Nephron progenitor cell (in vitro differentiated cells): ENCODE results near the gene CHMP6.

Source experiments
- DNase-seq: peaks from one replicate; pipeline ENCODE4 v3.0.0; 2021
- H3K27ac Mint-ChIP-seq: 2 replicates; pipeline ENCODE4 v1.8.0; 2021; ENCODE audit warnings: mild to moderate bottlenecking, moderate library complexity, mixed read lengths
- H3K27me3 Mint-ChIP-seq: 2 replicates; pipeline ENCODE4 v1.8.0; 2021; ENCODE audit warnings: mild to moderate bottlenecking, low read depth, mixed read lengths; ENCODE audit not compliant: poor library complexity
- H3K36me3 Mint-ChIP-seq: 2 replicates; pipeline ENCODE4 v1.8.0; 2021; ENCODE audit warnings: low read depth, mixed read lengths
- H3K4me1 Mint-ChIP-seq: 2 replicates; pipeline ENCODE4 v1.8.0; 2021; ENCODE audit warnings: mixed read lengths
- H3K4me3 Mint-ChIP-seq: 2 replicates; pipeline ENCODE4 v1.8.0; 2021; ENCODE audit warnings: mild to moderate bottlenecking, moderate library complexity, mixed read lengths
- H3K9me3 Mint-ChIP-seq: 2 replicates; pipeline ENCODE4 v1.8.0; 2021; ENCODE audit warnings: mild to moderate bottlenecking, moderate library complexity, mixed read lengths
- CTCF ChIP-seq: fragments of 200-600 bp; sonication (generic); IDR thresholded peaks from 2 replicates; pipeline ENCODE4 v1.5.0; 2021; ENCODE audit warnings: antibody characterized with exemption

CHMP6 gene

GRCh38 chr17:80955671-80956280, 35.9 kb upstream of the CHMP6 start:
- no peak for TF ChIP-seq CTCF
- no peak for DNase-seq
- Mint-ChIP-seq H3K27me3 (no peaks in the 10 kb centered on the region), H3K36me3 (peaks cover 40% of the 10 kb centered on the region), H3K9me3 (peaks cover 10% of the 10 kb centered on the region), H3K4me3 (no peak overlapping the region), H3K27ac (peak overlapping the region; percentile 80), H3K4me1 (peaks cover 20% of the 10 kb centered on the region)

DNA sequence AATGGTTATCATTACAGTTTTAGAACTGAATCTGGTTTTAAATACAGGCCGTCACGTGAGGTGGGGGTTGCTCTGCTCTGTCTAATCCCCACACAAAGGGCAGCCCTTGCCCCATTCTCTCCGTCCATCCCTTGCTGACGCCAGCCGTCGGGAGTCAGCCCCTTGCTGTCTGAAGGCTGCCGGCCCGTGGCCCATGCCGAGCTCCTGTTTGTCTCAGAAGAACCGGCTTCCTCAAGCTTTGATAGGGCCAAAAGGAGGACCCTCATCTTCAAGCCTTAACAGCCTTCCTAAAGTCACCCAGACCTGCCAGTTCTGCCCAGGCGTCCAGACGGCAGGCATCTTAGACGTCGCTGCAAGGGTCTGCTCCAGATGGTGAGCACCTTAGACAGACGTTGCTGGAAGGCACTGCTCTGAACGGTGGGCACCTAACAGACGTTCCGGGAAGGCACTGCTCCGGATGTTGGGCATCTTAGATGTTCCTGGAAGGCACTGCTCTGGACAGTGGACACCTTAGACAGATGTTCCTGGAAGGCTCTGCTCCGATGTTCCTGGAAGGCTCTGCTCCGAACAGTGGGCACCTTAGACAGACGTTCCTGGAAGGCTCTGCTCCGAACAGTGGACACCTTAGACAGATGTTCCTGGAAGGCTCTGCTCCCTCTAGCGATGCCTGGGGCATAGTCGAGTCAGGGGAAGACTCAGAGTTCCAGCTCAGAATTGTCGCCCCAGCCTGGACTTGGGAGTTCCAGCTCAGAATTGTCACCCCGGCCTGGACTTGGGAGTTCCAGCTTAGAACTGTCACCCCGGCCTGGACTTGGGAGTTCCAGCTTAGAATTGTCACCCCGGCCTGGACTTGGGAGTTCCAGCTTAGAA, 35.1 kb upstream of the CHMP6 start:
- no peak for DNase-seq
- H3K36me3 Mint-ChIP-seq: peaks cover 40% of the 10 kb centered on the region
- no peaks in the 10 kb centered on the region for H3K27me3 Mint-ChIP-seq
- H3K4me3 Mint-ChIP-seq: no peak overlapping the region
- TF ChIP-seq CTCF: no peak
- H3K27ac Mint-ChIP-seq: no peak overlapping the region
- H3K9me3 Mint-ChIP-seq: peaks cover 10% of the 10 kb centered on the region
- H3K4me1 Mint-ChIP-seq: peaks cover 28% of the 10 kb centered on the region

DNA sequence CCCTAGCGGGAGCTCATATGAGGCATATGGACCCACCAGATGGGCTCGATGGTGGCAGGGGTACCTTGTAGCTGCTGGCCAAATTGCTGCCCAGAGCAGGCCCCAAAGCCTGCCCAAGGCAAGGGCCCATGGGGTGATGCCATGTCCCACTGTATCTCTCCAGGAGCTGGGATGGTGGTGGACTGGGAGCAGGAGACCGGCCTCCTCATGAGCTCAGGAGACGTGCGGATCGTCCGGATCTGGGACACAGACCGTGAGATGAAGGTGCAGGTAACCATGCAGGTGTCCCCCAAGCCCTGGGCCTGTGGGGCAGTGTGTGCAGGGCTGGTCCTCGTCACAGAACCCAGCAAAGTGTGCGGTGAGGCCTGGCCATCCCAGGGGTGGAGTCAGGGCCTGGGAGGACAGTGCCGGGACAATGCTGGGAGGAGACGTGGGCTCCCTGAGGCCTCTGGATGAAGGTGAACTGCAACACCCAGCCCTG, 34.1 kb upstream of the CHMP6 start:
- H3K9me3 Mint-ChIP-seq: peaks cover 10% of the 10 kb centered on the region
- no peaks in the 10 kb centered on the region for H3K27me3 Mint-ChIP-seq
- H3K36me3 Mint-ChIP-seq: peaks cover 34% of the 10 kb centered on the region
- no peak overlapping the region for H3K4me3 Mint-ChIP-seq
- H3K27ac Mint-ChIP-seq: no peak overlapping the region
- H3K4me1 Mint-ChIP-seq: peaks cover 37% of the 10 kb centered on the region
- TF ChIP-seq CTCF: no peak
- no peak for DNase-seq

DNA sequence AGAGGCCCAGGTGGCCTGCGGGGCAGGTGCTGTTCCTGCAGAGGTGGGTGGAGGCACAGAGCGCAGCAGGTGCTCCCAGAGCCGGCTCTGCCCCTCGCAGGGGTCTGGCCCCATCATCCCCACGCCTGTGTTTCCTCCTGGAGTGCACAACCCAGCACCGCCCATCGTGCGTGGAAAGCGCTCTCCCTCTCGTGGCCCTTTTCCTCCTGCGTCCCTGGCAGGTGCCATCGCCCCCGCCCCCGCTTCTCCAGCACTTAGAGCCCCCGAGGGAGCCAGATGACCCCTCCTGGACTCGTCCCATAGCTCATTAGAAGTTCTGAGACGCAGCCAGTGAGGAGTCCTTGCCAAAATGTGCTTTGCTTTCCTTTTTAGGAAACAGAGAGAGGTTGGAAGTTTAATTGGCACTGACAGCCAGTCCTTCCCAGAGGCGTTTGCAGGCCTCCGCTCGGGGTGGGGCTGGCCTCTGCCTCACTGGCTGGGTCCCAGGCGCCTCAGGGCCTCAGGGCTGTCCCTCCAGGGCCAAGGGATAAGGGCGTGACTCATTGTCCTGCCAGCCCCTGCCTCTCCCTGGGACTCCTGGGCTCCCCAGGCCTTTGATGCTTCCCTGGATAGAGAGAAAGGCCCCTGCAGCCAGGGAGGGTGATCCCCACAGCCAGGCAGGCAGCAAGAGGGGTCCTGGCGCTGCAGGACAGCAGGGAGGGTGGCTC, 32.2 kb upstream of the CHMP6 start:
- no peak overlapping the region for H3K4me3 Mint-ChIP-seq
- no peak overlapping the region for H3K27ac Mint-ChIP-seq
- no peak for TF ChIP-seq CTCF
- H3K9me3 Mint-ChIP-seq: peaks cover 10% of the 10 kb centered on the region
- DNase-seq: no peak
- H3K4me1 Mint-ChIP-seq: peaks cover 46% of the 10 kb centered on the region
- peaks cover 23% of the 10 kb centered on the region for H3K36me3 Mint-ChIP-seq
- no peaks in the 10 kb centered on the region for H3K27me3 Mint-ChIP-seq

DNA sequence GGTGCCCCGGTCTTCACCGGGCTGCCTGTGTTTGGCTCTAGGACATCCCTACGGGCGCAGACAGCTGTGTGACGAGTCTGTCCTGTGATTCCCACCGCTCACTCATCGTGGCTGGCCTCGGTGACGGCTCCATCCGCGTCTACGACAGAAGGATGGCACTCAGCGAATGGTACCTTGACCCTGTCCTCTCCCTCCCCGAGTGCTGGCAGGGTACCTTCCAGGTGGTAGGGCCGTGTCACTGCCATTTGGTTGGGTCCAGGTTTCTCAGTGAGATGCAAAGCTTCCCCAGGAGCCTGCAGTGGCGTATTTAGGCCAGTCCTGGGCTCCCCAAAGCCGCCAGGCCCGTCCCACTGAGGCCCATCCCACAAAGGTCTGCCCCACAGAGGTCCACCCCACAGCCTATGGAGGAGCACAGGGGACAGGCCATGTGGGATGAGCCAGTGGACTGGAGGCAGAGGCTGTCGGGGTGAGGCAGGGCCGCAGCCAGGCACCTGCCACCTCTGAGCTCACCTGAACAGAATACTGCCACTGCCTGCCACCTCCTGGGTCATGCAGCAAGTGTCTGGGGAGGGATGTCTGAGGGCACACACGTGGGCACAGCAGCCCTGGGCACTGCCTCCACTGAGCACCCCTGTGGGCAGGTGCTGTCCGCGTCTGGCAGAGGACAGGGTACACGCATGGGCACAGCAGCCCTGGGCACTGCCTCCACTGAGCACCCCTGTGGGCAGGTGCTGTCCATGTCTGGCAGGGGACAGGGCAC, 31.4 kb upstream of the CHMP6 start:
- Mint-ChIP-seq H3K9me3 (peaks cover 3% of the 10 kb centered on the region), H3K27ac (no peak overlapping the region), H3K4me1 (peaks cover 47% of the 10 kb centered on the region), H3K27me3 (no peaks in the 10 kb centered on the region), H3K4me3 (no peak overlapping the region), H3K36me3 (peaks cover 17% of the 10 kb centered on the region)
- DNase-seq: no peak
- TF ChIP-seq CTCF: no peak
